H9 (cell line): Measurements from ENCODE around the gene SLC1A5. TPM values are rescaled to one million over a fixed set of nuclear protein-coding genes. Genes with fewer than 3 reads are reported as not detected.

Experiments used
- DNase-seq: peaks from one replicate; pipeline ENCODE4 v3.0.0-alpha.2; 2017
- H2AFZ ChIP-seq: one replicate; pipeline ENCODE4 v1.6.1; 2013; ENCODE audit warnings: mild to moderate bottlenecking, low read length, control low read depth, moderate library complexity
- H2AK5ac ChIP-seq: 2 replicates; pipeline ENCODE4 v1.6.1; 2013; ENCODE audit warnings: low read length, control low read depth, mixed read lengths; ENCODE audit not compliant: insufficient read length
- H2BK120ac ChIP-seq: one replicate; pipeline ENCODE4 v1.6.1; 2013; ENCODE audit warnings: low read depth, mild to moderate bottlenecking, low read length, control low read depth, inconsistent platforms; ENCODE audit not compliant: poor library complexity, severe bottlenecking
- H2BK12ac ChIP-seq: 2 replicates; pipeline ENCODE4 v1.6.1; 2013; ENCODE audit warnings: low read length, control low read depth, mixed read lengths, low read depth; ENCODE audit not compliant: insufficient read length
- H2BK15ac ChIP-seq: 2 replicates; pipeline ENCODE4 v1.6.1; 2013; ENCODE audit warnings: low read depth, low read length, control low read depth
- H2BK20ac ChIP-seq: one replicate; pipeline ENCODE4 v1.6.1; 2013; ENCODE audit warnings: low read depth, mild to moderate bottlenecking, low read length, control low read depth, inconsistent platforms; ENCODE audit not compliant: poor library complexity, severe bottlenecking
- H2BK5ac ChIP-seq: 2 replicates; pipeline ENCODE4 v1.6.1; 2013; ENCODE audit warnings: low read length, control low read depth, mixed read lengths; ENCODE audit not compliant: insufficient read length
- H3K14ac ChIP-seq: 2 replicates; pipeline ENCODE4 v1.6.1; 2013; ENCODE audit warnings: low read length, control low read depth; ENCODE audit not compliant: insufficient read depth
- H3K18ac ChIP-seq: 2 replicates; pipeline ENCODE4 v1.6.1; 2013; ENCODE audit warnings: low read depth, mild to moderate bottlenecking, mixed read lengths, low read length, control low read depth; ENCODE audit not compliant: insufficient read length
- H3K23ac ChIP-seq: 2 replicates; pipeline ENCODE4 v1.6.1; 2013; ENCODE audit warnings: low read length, control low read depth, mixed read lengths, low read depth; ENCODE audit not compliant: insufficient read length
- H3K23me2 ChIP-seq: 2 replicates; pipeline ENCODE4 v1.6.1; 2013; ENCODE audit warnings: low read depth, mild to moderate bottlenecking, mixed read lengths, low read length, control low read depth; ENCODE audit not compliant: insufficient read length, poor library complexity, severe bottlenecking
- H3K27ac ChIP-seq: 2 replicates; pipeline ENCODE4 v1.5.1; 2013; ENCODE audit warnings: low read length, control low read depth, mixed read lengths, low read depth; ENCODE audit not compliant: insufficient read length
- H3K27me3 ChIP-seq: 2 replicates; pipeline ENCODE4 v1.6.1; 2013; ENCODE audit warnings: low read length, control low read depth, inconsistent platforms; ENCODE audit not compliant: insufficient read depth
- H3K4ac ChIP-seq: 2 replicates; pipeline ENCODE4 v1.6.1; 2013; ENCODE audit warnings: low read depth, mild to moderate bottlenecking, control low read depth, inconsistent platforms, low read length, moderate library complexity
- H3K4me1 ChIP-seq: 2 replicates; pipeline ENCODE4 v1.6.1; 2013; ENCODE audit warnings: low read length, control low read depth, inconsistent platforms; ENCODE audit not compliant: insufficient read depth
- H3K4me2 ChIP-seq: 2 replicates; pipeline ENCODE4 v1.6.1; 2013; ENCODE audit warnings: low read length, control low read depth, mixed read lengths; ENCODE audit not compliant: insufficient read length, insufficient read depth
- H3K56ac ChIP-seq: 2 replicates; pipeline ENCODE4 v1.6.1; 2013; ENCODE audit warnings: low read depth, mild to moderate bottlenecking, mixed read lengths, low read length, control low read depth; ENCODE audit not compliant: insufficient read length
- H3K79me1 ChIP-seq: 2 replicates; pipeline ENCODE4 v1.6.1; 2013; ENCODE audit warnings: low read depth, mild to moderate bottlenecking, moderate library complexity, low read length, control low read depth, inconsistent platforms; ENCODE audit not compliant: insufficient read depth, poor library complexity, severe bottlenecking
- H3K79me2 ChIP-seq: 2 replicates; pipeline ENCODE4 v1.6.1; 2013; ENCODE audit warnings: low read length, control low read depth, inconsistent platforms; ENCODE audit not compliant: insufficient read depth
- H3K9ac ChIP-seq: 2 replicates; pipeline ENCODE4 v1.6.1; 2013; ENCODE audit warnings: low read length, control low read depth, mixed read lengths; ENCODE audit not compliant: insufficient read length; ENCODE audit errors: extremely low read depth
- H3K9me3 ChIP-seq: one replicate; pipeline ENCODE4 v1.6.1; 2013; ENCODE audit warnings: low read depth, low read length, inconsistent platforms; ENCODE audit not compliant: control insufficient read depth
- H3T11ph ChIP-seq: one replicate; pipeline ENCODE4 v1.6.1; 2013; ENCODE audit warnings: mild to moderate bottlenecking, low read length, control low read depth, inconsistent platforms
- H4K20me1 ChIP-seq: one replicate; pipeline ENCODE4 v1.6.1; 2013; ENCODE audit not compliant: control insufficient read depth, insufficient read length, insufficient read depth
- H4K5ac ChIP-seq: 2 replicates; pipeline ENCODE4 v1.6.1; 2013; ENCODE audit warnings: low read depth, mild to moderate bottlenecking, mixed read lengths, low read length, control low read depth; ENCODE audit not compliant: insufficient read length
- H4K8ac ChIP-seq: replicated peaks from 2 replicates; pipeline ENCODE4 v1.6.1; 2013; ENCODE audit warnings: low read length, control low read depth, mixed read lengths, low read depth; ENCODE audit not compliant: insufficient read length
- H4K91ac ChIP-seq: 2 replicates; pipeline ENCODE4 v1.6.1; 2013; ENCODE audit warnings: low read depth, mild to moderate bottlenecking, moderate library complexity, mixed read lengths, low read length, control low read depth; ENCODE audit not compliant: insufficient read length
- H3K27ac Mint-ChIP-seq, 3 experiments: 2 replicates in 2 of 3; 3 replicates in 1 of 3; pipeline ENCODE4 v1.8.0; 2020 to 2021; ENCODE audit warnings: mixed read lengths in 3 of 3, mild to moderate bottlenecking in 1 of 3, moderate library complexity in 1 of 3
- H3K27me3 Mint-ChIP-seq: 2 replicates; pipeline ENCODE4 v1.8.0; 2021; ENCODE audit warnings: low read depth, mild to moderate bottlenecking, moderate library complexity, mixed read lengths
- H3K36me3 Mint-ChIP-seq, 3 experiments: 2 replicates in 2 of 3; 3 replicates in 1 of 3; pipeline ENCODE4 v1.8.0; 2020 to 2021; ENCODE audit warnings: low read depth in 3 of 3, mixed read lengths in 3 of 3; ENCODE audit not compliant: insufficient read depth in 1 of 3
- H3K4me1 Mint-ChIP-seq, 2 experiments: 2 replicates each; pipeline ENCODE4 v1.8.0; 2020; ENCODE audit warnings: mixed read lengths in 2 of 2
- H3K4me3 Mint-ChIP-seq, 2 experiments: 2 replicates in 1 of 2; 3 replicates in 1 of 2; pipeline ENCODE4 v1.8.0; 2020 to 2021; ENCODE audit warnings: mild to moderate bottlenecking in 2 of 2, mixed read lengths in 2 of 2, moderate library complexity in 1 of 2
- H3K9me3 Mint-ChIP-seq, 2 experiments: 2 replicates in 1 of 2; 3 replicates in 1 of 2; pipeline ENCODE4 v1.8.0; 2020; ENCODE audit warnings: mild to moderate bottlenecking in 2 of 2, mixed read lengths in 2 of 2, moderate library complexity in 1 of 2
- CTCF ChIP-seq: fragments of 200-600 bp; sonication (generic); conservative IDR thresholded peaks from 3 replicates; pipeline ENCODE4 v1.8.0; 2021; ENCODE audit warnings: antibody characterized with exemption, mild to moderate bottlenecking
- WGBS: extraction: QIAGEN DNeasy Blood & Tissue Kit; methylation state at CpG from one replicate; pipeline ENCODE4 v1.1.7; 2013; ENCODE audit warnings: missing lambda C conversion rate, low lambda C conversion rate, mixed read lengths; ENCODE audit not compliant: insufficient read length; ENCODE audit errors: extremely low coverage; 5-methylcytosine and 5-hydroxymethylcytosine counted together
- total RNA-seq: library from RNA; stranded (reverse); gene quantifications from 2 replicates; pipeline ENCODE4 v1.2.1, GENCODE V29; 2021

Gene SLC1A5
- total RNA-seq, 1 experiment from 2014 or later = 258 TPM

GRCh38 chr19:46809534-46810272, 21.3 kb upstream of the SLC1A5 start:
- H3K36me3 Mint-ChIP-seq = no peaks in the 10 kb centered on the region
- Histone ChIP-seq H3T11ph (no peak overlapping the region), H2BK5ac (no peak overlapping the region)

More at GRCh38 chr19:46809534-46810272, 21.3 kb upstream of the SLC1A5 start:
- Mint-ChIP-seq H3K27ac (no peak overlapping the region), H3K27me3 (peaks cover 2% of the 10 kb centered on the region; the same call in 1 of the 2 replicates), H3K9me3 (no peaks in the 10 kb centered on the region; a peak in 1 of 5 replicates), H3K4me1 (peaks cover 4 to 12% of the 10 kb centered on the region in 2 experiments; a peak in 3 of 4 replicates), H3K4me3 (no peak overlapping the region)
- H3K27ac ChIP-seq = no peak overlapping the region
- H3K23ac ChIP-seq = no peak overlapping the region
- H2BK120ac ChIP-seq = no peak overlapping the region
- H3K79me1 ChIP-seq = no peaks in the 10 kb centered on the region
- no peak overlapping the region for H2BK15ac ChIP-seq
- no peaks in the 10 kb centered on the region for H3K27me3 ChIP-seq
- no peak overlapping the region for H2AFZ ChIP-seq
- no peak overlapping the region for H3K4me2 ChIP-seq
- H3K23me2 ChIP-seq = no peaks in the 10 kb centered on the region
- DNase-seq = no peak
- no peak overlapping the region for H3K14ac ChIP-seq
- H2BK20ac ChIP-seq = no peak overlapping the region
- no peak overlapping the region for H4K91ac ChIP-seq
- no peak overlapping the region for H4K5ac ChIP-seq
- H4K8ac ChIP-seq = no peak overlapping the region
- no peaks in the 10 kb centered on the region for H4K20me1 ChIP-seq
- no peak overlapping the region for H2BK12ac ChIP-seq
- no CpG with 5 or more reads among the region's 13 CpGs for WGBS
- H3K4me1 ChIP-seq = no peaks in the 10 kb centered on the region
- no peaks in the 10 kb centered on the region for H3K9me3 ChIP-seq
- no peaks in the 10 kb centered on the region for H3K79me2 ChIP-seq
- no peak overlapping the region for H3K9ac ChIP-seq
- TF ChIP-seq CTCF = no peak
- H2AK5ac ChIP-seq = no peak overlapping the region
- no peak overlapping the region for H3K18ac ChIP-seq
- no peak overlapping the region for H3K4ac ChIP-seq
- H3K56ac ChIP-seq = no peak overlapping the region
